Gastroesophageal sphincter (tissue), 4 donors: ENCODE measurements around the gene IREB2. TPM values are rescaled to one million over a fixed set of nuclear protein-coding genes. Genes with fewer than 3 reads are reported as not detected.

ENCODE experiments used
- ATAC-seq: fragments of 150-250 bp; one replicate; pipeline ENCODE4 v1.9.1; 2016; ENCODE audit warnings: mild to moderate bottlenecking, moderate library complexity
- H3K27ac ChIP-seq, 4 donors: fragments of 200-600 bp; sonication (generic) in 3 of 4; 1 replicate in 3 of 4; 2 replicates in 1 of 4; pipeline ENCODE4 v1.5.1; 2016 to 2019
- H3K27me3 ChIP-seq: fragments of 200-600 bp; sonication (generic); one replicate; pipeline ENCODE4 v1.5.1; 2019
- H3K36me3 ChIP-seq, 2 donors: fragments of 200-600 bp; sonication (generic); one replicate each; pipeline ENCODE4 v1.5.1; 2019; ENCODE audit warnings: control low read depth in 1 of 2
- H3K4me1 ChIP-seq, 3 donors: fragments of 200-600 bp; sonication (generic); 1 replicate in 2 of 3; 2 replicates in 1 of 3; pipeline ENCODE4 v1.5.1; 2016 to 2019; ENCODE audit warnings: control low read depth in 2 of 3
- H3K4me3 ChIP-seq, 2 donors: fragments of 200-600 bp; sonication (generic); one replicate each; pipeline ENCODE4 v1.5.1; 2019; ENCODE audit warnings: mild to moderate bottlenecking in 1 of 2, moderate library complexity in 1 of 2
- H3K9me3 ChIP-seq, 3 donors: fragments of 200-600 bp; sonication (generic); one replicate each; pipeline ENCODE4 v1.5.1; 2017 to 2019; ENCODE audit warnings: control low read depth in 2 of 3
- EP300 ChIP-seq: sonication (generic); formaldehyde crosslinking; IDR thresholded peaks from one replicate; pipeline ENCODE4 v1.6.1; 2017; ENCODE audit warnings: antibody characterized with exemption, mild to moderate bottlenecking
- POLR2A ChIP-seq, 2 donors: fragments of 450-650 bp; IDR thresholded peaks; one replicate each; pipeline ENCODE4 v1.6.1; 2017; ENCODE audit warnings: antibody characterized with exemption in 2 of 2, mild to moderate bottlenecking in 2 of 2, moderate library complexity in 1 of 2
- POLR2AphosphoS5 ChIP-seq: sonication (generic); formaldehyde crosslinking; IDR thresholded peaks from one replicate; pipeline ENCODE4 v1.6.1; 2017; ENCODE audit warnings: antibody characterized with exemption
- WGBS, 2 donors: methylation state at CpG; one replicate each; pipeline ENCODE4 v1.1.5; 2018; ENCODE audit warnings: low coverage in 1 of 2; 5-methylcytosine and 5-hydroxymethylcytosine counted together
- total RNA-seq, 4 donors: library from RNA; depleted of rRNA; stranded (reverse); fragments of >200 nt; gene quantifications; one replicate each; pipeline ENCODE4 v1.1.0, GENCODE V29; 2016
- TF ChIP-seq, protein P1 (sequence below), 4 experiments: fragments of 200-600 bp in 2 of 4; fragments of 450-650 bp in 2 of 4; sonication (generic) in 1 of 4; IDR thresholded peaks; one replicate each; pipeline ENCODE4 v1.5.1; 2017 to 2019; ENCODE audit warnings: antibody characterized with exemption in 4 of 4, mild to moderate bottlenecking in 2 of 4, moderate library complexity in 2 of 4

IREB2 gene
- total RNA-seq, 4 donors from 2014 or later, result 16.9 to 33.5 (median 25.9) TPM

DNA sequence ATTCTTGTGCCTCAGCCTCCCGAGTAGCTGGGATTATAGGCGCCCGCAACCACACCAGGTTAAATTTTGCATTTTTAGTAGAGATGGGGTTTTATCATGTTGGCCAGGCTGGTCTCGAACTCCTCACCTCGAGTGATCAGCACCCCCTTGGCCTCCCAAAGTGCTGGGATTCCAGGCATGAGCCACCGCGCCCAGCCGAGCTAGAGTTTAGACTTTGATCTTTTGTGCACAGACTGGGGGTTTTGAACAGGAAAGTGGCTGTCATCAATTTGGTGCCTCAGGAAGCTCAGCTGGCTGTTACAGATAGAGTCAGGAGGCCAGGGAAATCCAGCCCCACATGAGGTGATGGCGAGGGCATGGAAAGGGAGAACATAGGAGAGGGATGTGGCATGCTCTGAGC, 19.3 kb upstream of the IREB2 start:
- no peak overlapping the region for H3K27ac ChIP-seq
- ATAC-seq, result no peak
- WGBS, 2 donors, result 68 to 88% methylated on average over 1 to 4 of the region's 9 CpGs
- no peak overlapping the region for H3K4me3 ChIP-seq
- H3K9me3 ChIP-seq, result no peaks in the 10 kb centered on the region
- no peaks in the 10 kb centered on the region for H3K36me3 ChIP-seq
- no peaks in the 10 kb centered on the region for H3K4me1 ChIP-seq
- TF ChIP-seq, protein P1, sequence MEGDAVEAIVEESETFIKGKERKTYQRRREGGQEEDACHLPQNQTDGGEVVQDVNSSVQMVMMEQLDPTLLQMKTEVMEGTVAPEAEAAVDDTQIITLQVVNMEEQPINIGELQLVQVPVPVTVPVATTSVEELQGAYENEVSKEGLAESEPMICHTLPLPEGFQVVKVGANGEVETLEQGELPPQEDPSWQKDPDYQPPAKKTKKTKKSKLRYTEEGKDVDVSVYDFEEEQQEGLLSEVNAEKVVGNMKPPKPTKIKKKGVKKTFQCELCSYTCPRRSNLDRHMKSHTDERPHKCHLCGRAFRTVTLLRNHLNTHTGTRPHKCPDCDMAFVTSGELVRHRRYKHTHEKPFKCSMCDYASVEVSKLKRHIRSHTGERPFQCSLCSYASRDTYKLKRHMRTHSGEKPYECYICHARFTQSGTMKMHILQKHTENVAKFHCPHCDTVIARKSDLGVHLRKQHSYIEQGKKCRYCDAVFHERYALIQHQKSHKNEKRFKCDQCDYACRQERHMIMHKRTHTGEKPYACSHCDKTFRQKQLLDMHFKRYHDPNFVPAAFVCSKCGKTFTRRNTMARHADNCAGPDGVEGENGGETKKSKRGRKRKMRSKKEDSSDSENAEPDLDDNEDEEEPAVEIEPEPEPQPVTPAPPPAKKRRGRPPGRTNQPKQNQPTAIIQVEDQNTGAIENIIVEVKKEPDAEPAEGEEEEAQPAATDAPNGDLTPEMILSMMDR (IDR thresholded peaks at IDR 0.05), result no peak
- TF ChIP-seq POLR2A (IDR thresholded peaks at IDR 0.05) (no peak), EP300 (no peak), POLR2AphosphoS5 (no peak)
- H3K27me3 ChIP-seq, result no peaks in the 10 kb centered on the region

DNA sequence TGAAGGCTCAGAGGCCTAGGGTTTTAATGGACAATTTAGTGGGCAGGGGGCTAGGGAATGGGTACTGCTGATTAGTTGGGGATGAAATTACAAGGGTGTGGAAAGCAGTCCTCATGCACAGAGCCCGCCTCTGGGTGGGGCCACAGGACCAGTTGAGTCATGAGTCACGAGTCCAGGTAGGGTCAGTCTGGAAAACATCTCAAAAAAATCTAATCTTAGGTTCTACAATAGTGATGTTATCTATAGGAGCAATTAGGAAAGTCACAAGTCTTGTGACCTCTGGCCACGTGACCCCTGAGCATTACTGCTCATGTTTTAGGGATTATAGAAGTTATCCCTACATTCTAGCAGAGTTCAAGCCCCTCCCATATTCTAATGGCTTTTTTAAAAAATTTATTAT, 18.6 kb upstream of the IREB2 start:
- 90 to 93% methylated on average over 2 to 3 of the region's 3 CpGs for WGBS, 2 donors
- Histone ChIP-seq H3K36me3 (no peaks in the 10 kb centered on the region), H3K27ac (no peak overlapping the region), H3K9me3 (no peaks in the 10 kb centered on the region), H3K4me3 (no peak overlapping the region), H3K27me3 (peaks cover under 1% of the 10 kb centered on the region), H3K4me1 (no peaks in the 10 kb centered on the region)
- ATAC-seq, result no peak
- TF ChIP-seq EP300 (no peak), POLR2AphosphoS5 (no peak), POLR2A (IDR thresholded peaks at IDR 0.05) (no peak)
- TF ChIP-seq, protein P1 (IDR thresholded peaks at IDR 0.05), result no peak

GRCh38 chr15:78420220-78420619, 17.8 kb upstream of the IREB2 start:
- no peaks in the 10 kb centered on the region for H3K36me3 ChIP-seq
- no peaks in the 10 kb centered on the region for H3K4me1 ChIP-seq
- 92% methylated on average over 3 of the region's 4 CpGs; no CpG with 5 or more reads in 1 of the 2 donors for WGBS, 2 donors
- peaks cover 9% of the 10 kb centered on the region for H3K27me3 ChIP-seq
- no peak overlapping the region for H3K4me3 ChIP-seq
- H3K27ac ChIP-seq, result no peak overlapping the region
- H3K9me3 ChIP-seq, result no peaks in the 10 kb centered on the region
- TF ChIP-seq POLR2A (IDR thresholded peaks at IDR 0.05) (no peak), EP300 (no peak), POLR2AphosphoS5 (no peak)
- TF ChIP-seq, protein P1 (IDR thresholded peaks at IDR 0.05), result no peak
- ATAC-seq, result no peak

DNA sequence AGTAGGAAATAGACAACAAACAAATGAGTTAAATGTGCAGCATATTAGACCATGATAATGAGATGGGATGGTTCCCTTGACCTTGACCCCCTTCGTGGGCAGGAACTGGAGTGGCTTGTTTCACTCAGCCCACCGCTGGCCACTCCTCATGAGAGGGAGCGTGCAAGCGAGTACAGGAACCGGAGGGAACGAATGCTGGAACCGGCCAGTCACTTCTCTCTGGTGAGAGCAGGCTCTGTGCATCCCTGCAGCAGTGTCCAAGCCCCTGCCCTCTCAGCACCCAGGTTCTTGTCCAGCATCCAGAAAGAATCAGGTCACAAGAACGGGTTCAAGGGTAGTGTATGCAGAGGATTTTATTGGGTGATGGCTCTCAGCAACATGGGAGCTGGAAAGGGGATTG, 17.2 kb upstream of the IREB2 start:
- peaks cover 11% of the 10 kb centered on the region for H3K27me3 ChIP-seq
- no peak for TF ChIP-seq POLR2A (IDR thresholded peaks at IDR 0.05)
- TF ChIP-seq, protein P1 (IDR thresholded peaks at IDR 0.05), result no peak
- no peak for TF ChIP-seq EP300
- TF ChIP-seq POLR2AphosphoS5, result no peak
- 77 to 81% methylated on average over 3 to 6 of the region's 8 CpGs for WGBS, 2 donors
- no peak for ATAC-seq
- H3K4me3 ChIP-seq, result no peak overlapping the region
- H3K9me3 ChIP-seq, result no peaks in the 10 kb centered on the region
- no peak overlapping the region for H3K27ac ChIP-seq
- no peaks in the 10 kb centered on the region for H3K4me1 ChIP-seq
- no peaks in the 10 kb centered on the region for H3K36me3 ChIP-seq

DNA sequence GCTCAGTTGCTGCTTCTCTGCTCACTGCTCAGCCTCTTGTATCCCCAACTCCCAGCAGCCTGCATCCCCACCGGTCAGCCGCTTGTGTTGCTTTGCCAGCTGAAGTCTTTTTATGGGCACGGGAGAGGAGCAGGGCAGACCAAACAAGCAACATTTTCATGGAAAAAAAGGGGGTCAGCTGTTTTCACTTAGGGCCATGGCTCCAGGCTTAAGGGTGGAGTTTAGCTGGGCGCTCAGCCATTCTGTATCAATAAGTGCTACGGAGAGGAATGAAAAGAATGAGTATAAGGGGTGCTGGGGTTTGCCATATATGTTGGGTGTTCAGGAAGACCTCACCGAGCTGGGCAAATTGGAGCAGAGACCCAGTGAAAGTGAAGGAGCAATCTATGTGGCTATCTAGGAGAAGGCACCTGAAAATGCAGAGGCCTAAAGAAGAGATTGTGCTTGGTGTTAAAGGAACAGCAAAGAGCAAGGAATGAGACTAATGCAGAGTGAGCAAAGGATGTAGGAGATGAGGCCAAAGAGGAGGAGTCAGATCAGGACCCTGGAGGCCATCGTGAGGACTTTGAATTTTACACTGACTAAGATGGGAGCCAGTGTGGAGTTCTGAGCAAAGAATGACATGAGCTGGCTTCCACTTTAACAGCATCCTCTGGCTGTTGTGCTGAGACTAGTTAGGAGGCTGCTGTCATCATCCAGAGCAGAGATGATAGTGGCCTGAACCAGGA, 16.6 kb upstream of the IREB2 start:
- Histone ChIP-seq H3K36me3 (no peaks in the 10 kb centered on the region), H3K27me3 (peaks cover 17% of the 10 kb centered on the region), H3K9me3 (no peaks in the 10 kb centered on the region), H3K4me1 (no peaks in the 10 kb centered on the region), H3K4me3 (no peak overlapping the region), H3K27ac (no peak overlapping the region)
- TF ChIP-seq EP300 (no peak), POLR2AphosphoS5 (no peak), POLR2A (IDR thresholded peaks at IDR 0.05) (no peak)
- TF ChIP-seq, protein P1 (IDR thresholded peaks at IDR 0.05), result no peak
- ATAC-seq, result no peak
- 76 to 78% methylated on average over 4 of the region's 7 CpGs for WGBS, 2 donors
